GM21381 (cell line): ENCODE measurements around the gene CCT5.
A peak's percentile ranks its signal among the peaks of the same experiment; 100 is the strongest.

ENCODE experiments used
- ATAC-seq: cut with Tn5 transposase; IDR thresholded peaks from one replicate; pipeline ENCODE4 v1.9.1; 2021; ENCODE audit warnings: mild to moderate bottlenecking, moderate library complexity; ENCODE audit not compliant: unreplicated experiment

Gene CCT5

DNA sequence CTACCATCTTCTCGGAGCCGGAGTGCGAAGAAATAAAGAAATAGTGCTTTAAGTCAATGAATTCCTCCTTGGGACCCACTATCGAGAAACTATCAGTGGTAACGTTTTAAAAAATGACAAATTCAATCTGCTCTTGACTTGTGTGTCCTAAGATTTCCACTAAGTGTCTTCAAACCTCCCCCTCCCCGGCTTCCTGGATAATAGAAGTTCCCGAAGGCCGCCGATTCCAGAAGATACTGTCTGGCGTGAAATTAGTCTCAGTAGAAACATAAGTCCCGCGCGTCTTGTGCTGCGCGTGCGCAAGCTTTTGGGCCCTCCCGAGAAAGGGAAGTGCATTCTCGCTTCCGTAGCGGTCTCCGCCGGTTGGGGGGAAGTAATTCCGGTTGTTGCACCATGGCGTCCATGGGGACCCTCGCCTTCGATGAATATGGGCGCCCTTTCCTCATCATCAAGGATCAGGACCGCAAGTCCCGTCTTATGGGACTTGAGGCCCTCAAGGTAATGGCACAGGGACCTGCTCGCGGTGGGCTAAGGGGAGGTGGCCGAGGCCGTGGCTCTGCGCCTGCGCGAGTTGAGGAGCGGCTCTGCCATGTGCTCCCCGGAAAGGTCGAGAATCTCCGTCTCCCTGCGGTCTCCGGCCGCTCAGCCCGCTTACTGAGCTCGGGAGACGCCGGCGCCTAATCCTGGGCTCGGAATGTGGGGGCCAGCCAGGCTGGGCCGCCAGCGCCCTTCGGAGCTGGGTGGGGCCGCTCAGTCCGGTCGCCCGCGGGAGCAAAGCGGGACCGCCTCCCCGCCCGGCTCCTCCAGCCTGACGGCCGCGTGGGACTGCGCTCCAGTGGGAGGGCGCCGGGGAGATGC is at the start of gene CCT5:
Gene CCT5 (plus strand): TSS at position 333 of the 858 bp plus-strand sequence. CDS start 61 bp downstream, at position 394.
- peak; percentile 83 for ATAC-seq

DNA sequence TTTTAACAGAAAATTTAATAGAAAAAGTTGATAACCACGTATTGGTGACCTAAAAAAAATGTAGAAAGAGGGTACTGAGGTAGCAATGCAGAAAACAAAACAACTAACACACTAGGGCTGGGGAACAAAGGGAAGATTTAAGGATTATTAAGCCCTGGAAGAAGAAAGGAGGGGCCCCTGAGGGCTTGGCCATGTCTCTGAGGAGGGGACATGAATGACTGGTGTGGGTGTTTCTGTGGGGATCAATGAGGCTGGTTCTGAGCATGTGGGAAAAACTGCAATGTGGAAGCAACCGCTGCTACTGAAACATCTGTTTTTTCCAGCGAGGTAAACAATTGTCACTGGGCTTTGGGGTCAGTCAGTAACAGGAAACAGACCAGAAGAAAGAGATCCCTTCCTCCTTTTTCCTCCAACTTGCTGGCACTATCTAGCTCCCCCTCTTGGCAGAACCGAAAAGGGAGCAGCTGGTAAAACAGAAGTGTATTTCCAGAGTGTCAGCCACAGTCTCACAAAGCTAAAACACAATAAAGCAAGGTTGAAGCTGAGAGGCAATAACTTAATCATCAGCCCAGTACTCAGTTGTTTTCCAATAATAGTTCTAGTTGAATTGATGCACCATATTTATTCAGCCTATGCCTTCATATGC is 48.7 kb upstream of the CCT5 start:
- ATAC-seq = no peak

DNA sequence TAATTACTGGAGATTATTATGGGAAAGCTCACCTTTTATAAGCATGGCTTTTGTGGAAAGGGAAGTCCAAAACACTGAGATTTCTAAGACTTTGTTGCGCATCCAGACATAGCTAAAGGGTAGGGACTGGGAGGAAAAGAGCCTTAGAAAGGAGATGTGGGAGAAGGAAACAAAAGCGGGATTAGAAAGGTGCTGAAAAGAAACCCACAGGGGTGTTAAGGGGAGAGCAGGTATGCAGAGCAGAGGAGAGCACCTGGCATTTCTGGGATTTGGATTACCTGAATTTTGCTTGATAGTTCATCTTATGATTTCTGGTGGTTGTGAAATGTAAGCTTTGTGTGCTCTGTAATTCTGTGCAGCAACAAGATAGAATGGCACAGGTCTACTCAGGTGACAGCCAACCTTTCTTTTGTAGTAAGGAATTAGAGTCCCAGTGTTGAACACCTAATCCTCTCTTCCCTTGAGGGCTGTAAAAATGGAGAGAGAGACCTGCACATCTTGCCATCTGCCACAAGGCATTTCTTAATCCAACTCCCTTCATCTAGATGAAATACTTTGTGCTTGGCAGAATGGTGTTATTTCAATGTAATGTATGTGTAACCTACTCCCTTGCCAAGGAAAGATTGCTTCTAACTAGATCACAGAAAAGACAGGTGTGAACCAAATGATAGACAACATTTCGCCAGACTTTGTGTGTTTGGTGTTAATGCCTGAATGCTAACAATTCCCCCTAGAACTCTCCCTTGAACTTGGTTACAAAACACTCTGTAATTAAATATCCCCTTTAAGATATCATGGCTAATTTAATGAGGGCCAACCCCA is 47.8 kb upstream of the CCT5 start:
- ATAC-seq = no peak

DNA sequence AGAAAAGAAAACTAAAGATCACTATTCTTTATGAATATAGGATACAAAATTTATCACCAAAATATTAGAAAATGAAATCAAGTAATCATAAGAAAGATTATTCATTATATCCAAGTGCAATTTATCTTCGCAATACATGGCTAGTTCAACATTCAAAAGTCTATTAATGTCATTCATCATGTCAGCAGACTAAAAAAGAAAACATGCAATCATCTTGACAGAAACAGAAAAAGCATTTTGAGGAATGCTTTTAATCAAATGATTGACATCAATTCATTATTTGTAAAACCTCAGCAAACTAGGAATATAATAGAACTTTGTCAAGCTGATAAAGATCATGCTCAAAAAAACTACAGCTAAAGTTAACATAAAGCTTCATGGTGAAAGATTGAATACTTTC is 41.1 kb upstream of the CCT5 start:
- ATAC-seq = no peak

DNA sequence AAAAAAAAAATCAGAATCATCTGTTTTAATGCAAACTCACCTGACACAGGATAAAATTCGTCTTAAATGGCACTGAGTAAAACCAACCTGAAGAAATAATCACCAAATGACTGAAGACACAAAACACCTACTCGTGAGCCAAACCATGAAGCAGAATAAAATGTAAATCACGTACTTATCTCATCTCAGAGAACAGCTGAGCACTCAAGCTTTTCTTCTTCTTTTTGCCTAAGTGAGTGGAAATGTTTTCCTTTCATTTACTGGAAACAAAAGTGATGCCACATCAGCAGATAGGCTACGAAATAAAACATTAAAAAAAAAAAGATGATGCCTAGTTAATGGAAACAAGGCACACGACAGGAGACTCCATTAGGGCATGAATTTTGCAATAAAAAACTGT is 36.8 kb upstream of the CCT5 start:
- no peak for ATAC-seq

DNA sequence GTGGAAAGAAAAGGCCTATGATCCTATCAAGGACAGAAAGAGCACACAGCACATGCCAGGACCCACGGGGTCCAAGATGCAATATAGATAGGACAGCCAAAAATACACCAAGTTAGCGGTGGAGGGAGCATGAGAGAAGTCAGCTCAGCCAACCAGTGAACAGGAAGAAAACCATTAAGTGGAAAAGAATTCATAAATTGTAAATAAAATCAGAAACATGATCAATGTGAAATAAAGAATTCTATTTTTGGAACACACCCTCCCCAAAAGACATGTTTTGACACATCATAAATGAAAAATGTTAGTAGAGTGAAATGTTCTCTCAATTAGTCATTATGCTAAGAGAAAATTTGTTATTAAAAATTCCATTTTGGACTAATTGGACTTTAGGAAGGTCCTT is 36.0 kb upstream of the CCT5 start:
- no peak for ATAC-seq

DNA sequence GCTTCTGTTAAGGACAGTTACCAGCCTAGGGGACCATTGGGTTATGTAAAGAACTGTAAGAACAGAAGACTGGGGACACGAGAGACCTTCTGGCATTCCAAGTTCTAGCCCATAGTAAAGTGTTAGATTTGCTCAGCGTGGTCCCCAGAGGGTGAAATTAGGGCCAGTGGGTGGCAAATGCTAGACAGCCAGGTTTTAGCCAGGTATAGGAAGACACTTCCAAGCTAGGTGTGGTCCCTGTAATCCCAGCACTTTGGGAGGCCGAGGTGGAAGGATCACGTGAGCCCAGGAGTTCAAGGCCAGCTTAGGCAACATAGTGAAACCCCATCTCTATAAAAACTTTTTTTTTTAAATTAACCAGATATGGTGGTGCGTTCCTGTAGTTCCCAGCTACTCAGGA is 34.7 kb upstream of the CCT5 start:
- ATAC-seq = no peak

DNA sequence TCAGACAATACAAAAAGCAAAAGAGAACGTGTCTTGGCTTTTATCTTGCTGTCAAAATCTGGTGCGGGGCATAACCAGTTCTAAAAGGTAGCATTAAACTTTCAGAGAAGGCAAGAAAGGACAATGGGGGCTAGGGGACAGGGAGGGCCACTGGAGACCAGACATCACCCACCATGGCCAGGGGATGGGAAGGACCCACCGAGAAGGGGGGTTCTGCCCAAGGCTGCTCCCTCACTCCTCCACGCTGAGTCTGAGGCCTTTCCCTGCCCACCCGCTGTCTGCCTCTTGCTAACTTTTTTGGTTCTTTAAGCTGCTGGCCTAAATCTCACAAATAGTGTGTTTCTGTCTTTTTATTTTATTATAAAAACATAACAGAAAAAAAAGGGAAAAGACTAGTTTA is 34.0 kb upstream of the CCT5 start:
- ATAC-seq = no peak

DNA sequence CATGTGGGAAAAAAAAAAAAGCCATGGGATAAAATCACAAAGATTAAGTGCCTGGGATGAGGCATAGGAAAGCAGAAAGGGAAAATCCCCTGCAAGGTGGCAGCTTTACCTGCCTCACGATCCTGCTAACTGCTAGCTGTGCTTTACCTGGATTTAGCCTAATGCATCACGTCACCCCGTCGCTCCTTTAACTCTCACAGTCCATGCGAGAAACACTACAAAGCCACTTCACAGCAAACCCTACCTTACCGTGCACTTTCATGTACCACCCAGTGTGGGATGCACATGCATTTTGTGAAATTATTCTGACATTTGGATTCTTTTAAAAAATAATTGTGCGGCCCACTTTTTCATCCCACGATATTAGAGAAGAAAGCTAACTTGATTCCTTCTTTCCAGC is 31.4 kb upstream of the CCT5 start:
- ATAC-seq = no peak

DNA sequence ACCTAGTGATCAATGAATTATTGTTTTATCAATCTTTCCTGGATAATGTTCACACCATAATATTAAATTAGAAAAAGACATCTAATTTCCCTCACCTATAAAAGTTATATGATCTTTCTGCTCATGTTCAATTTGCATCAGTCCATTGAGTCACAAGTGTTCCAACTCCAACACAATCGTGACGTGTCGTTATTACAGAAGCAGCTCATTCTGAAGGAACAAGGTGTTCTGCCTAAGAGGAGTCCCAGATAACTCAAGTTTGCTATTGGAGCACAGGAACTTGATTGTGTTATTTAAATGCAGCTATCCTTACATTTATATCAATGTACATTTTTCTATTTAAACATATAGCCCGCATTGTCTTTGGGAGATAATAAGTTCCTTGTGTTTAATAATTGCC is 31.0 kb upstream of the CCT5 start:
- ATAC-seq = no peak

DNA sequence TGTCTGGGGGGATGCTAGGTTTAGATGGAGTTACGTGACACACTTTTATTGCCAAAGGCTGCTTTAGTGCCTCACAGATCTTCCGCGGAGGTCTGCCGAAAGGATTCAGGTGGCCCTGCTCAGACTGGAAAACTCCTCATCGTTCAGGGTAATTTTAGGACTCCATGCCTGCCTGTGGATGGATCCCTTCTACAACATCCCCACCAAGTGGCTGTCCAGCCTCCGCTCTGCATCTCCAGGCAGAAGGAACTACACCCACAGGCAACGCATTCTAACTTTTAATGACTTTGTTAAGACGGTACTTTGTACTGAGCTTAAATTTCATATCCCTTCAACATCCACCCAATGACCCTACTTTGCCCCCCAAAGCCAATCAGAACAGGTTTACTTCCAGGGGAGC is 29.8 kb upstream of the CCT5 start:
- ATAC-seq = no peak

DNA sequence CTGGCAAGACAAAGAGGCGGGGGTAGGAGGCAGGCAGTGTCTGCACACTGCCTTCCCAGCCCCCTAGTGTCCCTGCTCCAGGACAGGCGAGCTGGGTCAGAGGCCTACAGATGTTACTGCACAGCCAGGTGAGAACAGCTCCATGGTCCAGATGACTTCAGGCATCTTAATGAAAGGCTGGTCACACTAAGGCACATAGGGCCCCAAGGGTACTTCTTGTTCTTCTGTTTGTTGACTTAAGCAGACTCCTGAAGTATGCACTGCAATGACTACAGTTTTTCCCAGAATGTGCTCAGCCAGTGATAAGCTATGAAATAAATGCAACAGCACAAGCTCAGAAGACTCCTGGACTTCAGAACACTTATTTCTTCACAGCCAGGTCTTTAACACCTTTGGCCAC is 27.8 kb upstream of the CCT5 start:
- ATAC-seq = no peak

DNA sequence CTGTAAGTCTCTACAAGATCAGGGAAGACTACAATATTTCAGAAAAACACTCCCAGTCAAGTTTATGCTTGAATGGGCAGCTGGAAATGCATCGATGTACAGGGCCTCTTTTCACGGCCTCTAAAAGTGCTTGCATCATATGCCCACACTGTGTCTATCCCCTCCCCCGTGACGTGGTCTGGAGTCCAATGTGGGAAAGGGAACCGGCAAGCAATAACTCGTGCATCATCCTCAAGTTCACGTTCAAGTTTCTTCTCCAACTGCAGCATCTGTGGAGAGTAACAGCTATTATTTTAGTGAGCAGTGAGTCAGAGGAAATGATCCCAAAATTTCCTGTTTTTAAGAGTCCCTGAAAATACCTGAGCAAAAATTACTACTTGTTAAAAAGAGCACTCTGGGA is 22.7 kb upstream of the CCT5 start:
- no peak for ATAC-seq

DNA sequence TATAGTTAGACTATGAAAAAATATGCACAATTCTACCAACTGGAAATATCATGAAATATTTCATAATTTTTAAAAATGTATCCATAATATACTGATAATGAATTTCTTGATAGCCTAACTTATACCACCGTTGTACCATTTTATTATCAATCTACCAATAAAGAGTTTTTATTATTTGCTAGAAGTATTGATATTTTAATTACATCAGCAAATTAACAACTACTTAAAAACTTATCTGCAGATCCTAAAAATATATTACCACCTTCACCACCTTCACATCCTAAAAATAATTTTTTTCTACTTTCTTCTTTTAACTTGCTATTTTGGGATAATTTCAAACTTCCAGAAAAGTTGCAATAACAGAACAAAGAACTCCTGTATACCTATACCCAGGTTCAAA is 21.8 kb upstream of the CCT5 start:
- no peak for ATAC-seq

DNA sequence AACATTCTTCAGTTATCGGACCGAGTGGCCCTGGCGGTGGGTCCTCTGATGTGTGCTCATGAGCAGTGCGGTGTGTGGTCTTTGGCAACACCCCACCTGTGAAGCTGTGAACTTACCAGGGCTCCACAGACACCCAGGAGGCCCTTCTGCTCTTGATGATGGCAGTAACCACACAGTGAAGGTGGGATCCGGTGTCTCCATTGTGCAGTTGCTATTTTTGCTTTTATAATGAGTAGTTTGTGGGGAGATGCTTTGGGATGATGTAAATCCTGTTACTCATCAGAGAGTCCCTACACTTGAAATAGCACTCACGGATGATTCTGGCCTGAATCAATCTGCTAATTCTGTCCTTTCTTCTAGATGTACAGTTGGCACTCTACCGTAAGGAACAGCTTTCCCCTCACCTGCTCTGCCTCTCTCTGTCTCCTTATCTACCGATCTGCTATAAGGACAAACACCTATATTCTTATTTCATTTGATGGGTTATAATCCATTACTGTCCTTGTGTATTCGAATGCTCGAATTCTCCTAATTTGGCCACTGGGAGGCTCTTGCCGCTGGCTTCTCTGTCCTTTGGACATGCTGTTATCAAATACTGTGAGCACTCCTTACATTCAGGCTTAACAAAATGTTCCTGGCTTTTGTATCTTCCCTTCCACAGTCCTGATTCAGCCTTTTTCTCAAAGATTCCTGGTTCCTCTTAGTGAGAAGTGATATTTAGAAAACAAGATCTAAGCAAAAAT is 20.6 kb upstream of the CCT5 start:
- ATAC-seq = no peak

DNA sequence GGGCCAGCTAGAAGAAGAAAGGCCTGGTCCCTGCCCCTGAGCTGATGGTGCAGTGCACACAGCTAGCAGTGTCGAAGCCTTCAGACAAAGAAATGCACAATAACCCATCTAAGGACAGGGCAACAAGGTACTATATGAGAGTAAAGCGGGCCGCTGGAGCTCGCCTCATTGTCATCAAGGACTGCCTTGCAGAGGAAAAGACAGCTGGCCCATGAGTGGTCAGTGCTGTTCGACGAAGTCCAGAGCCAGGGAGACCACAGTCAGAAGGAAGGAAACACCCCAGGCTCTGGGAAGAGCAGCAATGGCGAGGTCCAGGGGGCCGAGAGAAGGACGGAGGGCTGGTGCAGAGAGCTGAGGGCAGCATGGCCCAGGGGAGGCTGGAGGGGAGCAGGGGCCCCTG is 17.7 kb upstream of the CCT5 start:
- ATAC-seq = no peak

DNA sequence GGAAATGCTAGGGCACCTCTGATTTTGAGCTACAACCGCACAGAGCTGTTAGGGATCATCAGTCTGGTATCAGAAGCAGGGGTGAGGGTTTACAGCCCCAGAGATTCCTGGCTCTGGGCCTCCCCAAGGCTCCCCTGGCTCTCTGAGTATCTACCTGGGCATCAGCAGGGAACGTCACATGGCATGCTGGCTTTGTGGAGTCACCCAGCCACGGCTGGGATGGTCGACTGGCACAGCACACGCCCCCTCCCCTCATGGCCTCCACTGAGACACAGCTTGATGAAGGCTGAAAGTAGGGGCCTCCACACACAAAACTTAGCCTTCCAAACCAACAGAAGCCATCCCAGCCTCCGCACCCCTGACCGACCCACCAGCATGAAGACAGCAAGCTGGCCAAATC is 17.1 kb upstream of the CCT5 start:
- ATAC-seq = no peak

DNA sequence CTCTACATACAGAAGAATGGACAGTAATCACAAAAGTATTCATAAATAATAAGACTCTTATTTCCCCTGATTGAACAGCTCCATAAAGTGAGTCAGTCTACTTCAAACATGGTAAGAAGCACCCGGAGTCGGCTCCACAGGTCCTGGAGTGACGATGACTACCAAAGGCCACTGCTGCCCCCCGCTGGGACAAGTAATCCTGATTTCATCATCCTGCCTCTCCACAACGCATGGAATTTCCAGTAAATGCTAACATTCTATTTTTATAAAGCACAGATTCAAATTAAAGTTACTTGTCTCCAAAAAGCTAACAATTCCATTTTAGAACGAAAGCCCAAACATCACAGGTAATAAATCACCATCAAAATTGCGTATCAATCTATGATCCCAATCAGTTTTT is 16.6 kb upstream of the CCT5 start:
- no peak for ATAC-seq

DNA sequence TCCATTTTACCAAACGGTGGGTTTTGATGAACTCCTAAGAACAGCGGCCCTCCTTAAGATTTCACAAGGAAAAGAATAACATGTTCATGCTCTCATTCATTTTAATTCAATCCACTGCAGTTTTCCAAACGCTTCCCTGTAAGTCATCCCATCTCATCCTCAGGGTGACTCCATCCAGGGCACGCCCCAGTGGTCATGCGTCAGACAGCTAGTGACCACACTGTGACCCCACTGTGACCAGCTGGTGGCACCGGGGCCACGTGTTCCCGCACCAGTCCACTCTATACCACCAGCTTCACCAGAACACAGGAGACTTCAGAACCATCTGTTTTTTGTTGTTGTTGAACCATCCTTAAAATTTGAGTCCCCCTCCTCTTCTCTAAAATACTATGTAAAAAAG is 14.7 kb upstream of the CCT5 start:
- no peak for ATAC-seq

DNA sequence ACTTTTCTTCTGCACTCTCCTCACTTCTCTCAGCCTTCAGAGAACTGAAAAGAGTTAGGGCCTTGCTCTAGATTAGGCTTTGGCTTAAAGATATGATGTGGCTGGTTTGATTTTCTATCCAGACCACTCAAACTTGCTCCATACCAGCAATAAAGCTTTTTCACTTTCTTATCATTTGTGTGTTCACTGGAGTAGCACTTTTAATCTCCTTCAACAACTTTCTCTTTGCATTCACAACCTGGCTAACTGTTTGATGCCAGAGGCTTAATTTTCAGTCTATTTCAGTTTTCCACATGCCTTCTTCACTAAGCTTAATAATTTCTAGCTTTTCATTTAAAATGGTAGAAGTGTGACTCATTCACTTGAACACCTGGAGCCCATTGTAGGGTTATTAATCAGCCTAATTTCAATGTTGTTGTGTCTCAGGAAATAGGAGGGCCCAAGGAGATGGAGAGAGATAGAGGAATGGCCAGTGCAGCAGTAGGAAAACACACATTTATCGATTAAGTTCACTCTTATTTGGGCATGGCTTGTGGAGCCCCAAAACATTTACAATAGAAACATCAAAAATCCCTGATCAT is 6.3 kb upstream of the CCT5 start:
- no peak for ATAC-seq
